Mesothelial cell of epicardium (in vitro differentiated cells): ENCODE results near the gene RFWD3. TPM values are rescaled to one million over a fixed set of nuclear protein-coding genes. Genes with fewer than 3 reads are reported as not detected.

Source experiments
- DNase-seq, 2 experiments: peaks; one replicate each; pipeline ENCODE4 v3.0.0; 2021; ENCODE audit warnings: low spot score in 2 of 2; ENCODE audit not compliant: unreplicated experiment in 2 of 2
- H3K27ac Mint-ChIP-seq: 2 replicates; pipeline ENCODE4 v1.8.0; 2021; ENCODE audit warnings: mixed read lengths
- H3K27me3 Mint-ChIP-seq: 2 replicates; pipeline ENCODE4 v1.8.0; 2021; ENCODE audit warnings: low read depth, mixed read lengths
- H3K36me3 Mint-ChIP-seq: 2 replicates; pipeline ENCODE4 v1.8.0; 2021; ENCODE audit warnings: mixed read lengths
- H3K4me1 Mint-ChIP-seq: 2 replicates; pipeline ENCODE4 v1.8.0; 2021; ENCODE audit warnings: mixed read lengths
- H3K4me3 Mint-ChIP-seq: 2 replicates; pipeline ENCODE4 v1.8.0; 2021; ENCODE audit warnings: mild to moderate bottlenecking, moderate library complexity, mixed read lengths
- H3K9me3 Mint-ChIP-seq: 2 replicates; pipeline ENCODE4 v1.8.0; 2021; ENCODE audit warnings: mixed read lengths
- CTCF ChIP-seq: fragments of 200-600 bp; sonication (generic); IDR thresholded peaks from one replicate; pipeline ENCODE4 v1.5.0; 2021; ENCODE audit warnings: antibody characterized with exemption; ENCODE audit not compliant: unreplicated experiment
- total RNA-seq: library from RNA; stranded (reverse); gene quantifications from 3 replicates; pipeline ENCODE4 v1.2.1, GENCODE V29; 2021

The RFWD3 gene
- total RNA-seq, 1 donor from 2014 or later: 36.8 TPM

- no peaks in the 10 kb centered on the region for H3K9me3 Mint-ChIP-seq
- H3K36me3 Mint-ChIP-seq: peaks cover 14% of the 10 kb centered on the region
- no peaks in the 10 kb centered on the region for H3K4me1 Mint-ChIP-seq
- H3K27ac Mint-ChIP-seq: no peak overlapping the region
- no peak overlapping the region for H3K4me3 Mint-ChIP-seq
- no peaks in the 10 kb centered on the region for H3K27me3 Mint-ChIP-seq
- no peak for TF ChIP-seq CTCF
- DNase-seq: no peak
Measured at GRCh38 chr16:74625500-74626350, 41.0 kb downstream of the RFWD3 start.

- Mint-ChIP-seq H3K9me3 (no peaks in the 10 kb centered on the region), H3K36me3 (peaks cover 9% of the 10 kb centered on the region), H3K4me3 (no peak overlapping the region), H3K27me3 (no peaks in the 10 kb centered on the region), H3K4me1 (no peaks in the 10 kb centered on the region), H3K27ac (no peak overlapping the region)
- no peak for TF ChIP-seq CTCF
- no peak for DNase-seq
Measured at GRCh38 chr16:74623839-74624235, 42.8 kb downstream of the RFWD3 start.

- no peak overlapping the region for H3K4me3 Mint-ChIP-seq
- H3K36me3 Mint-ChIP-seq: peaks cover 9% of the 10 kb centered on the region
- no peaks in the 10 kb centered on the region for H3K27me3 Mint-ChIP-seq
- H3K4me1 Mint-ChIP-seq: no peaks in the 10 kb centered on the region
- DNase-seq: no peak
- no peak overlapping the region for H3K27ac Mint-ChIP-seq
- H3K9me3 Mint-ChIP-seq: no peaks in the 10 kb centered on the region
- peak; percentile 62 for TF ChIP-seq CTCF
Measured at GRCh38 chr16:74623214-74623838, 43.4 kb downstream of the RFWD3 start.

GRCh38 chr16:74622005-74622404 is 44.7 kb downstream of the RFWD3 start:
- Mint-ChIP-seq H3K4me3 (no peak overlapping the region), H3K27me3 (no peaks in the 10 kb centered on the region), H3K36me3 (peaks cover 5% of the 10 kb centered on the region), H3K4me1 (no peaks in the 10 kb centered on the region), H3K9me3 (no peaks in the 10 kb centered on the region), H3K27ac (no peak overlapping the region)
- TF ChIP-seq CTCF: no peak
- DNase-seq: no peak

GRCh38 chr16:74617206-74617788 is 49.4 kb downstream of the RFWD3 start:
- H3K27ac Mint-ChIP-seq: no peak overlapping the region
- no peaks in the 10 kb centered on the region for H3K27me3 Mint-ChIP-seq
- no peak for TF ChIP-seq CTCF
- no peaks in the 10 kb centered on the region for H3K4me1 Mint-ChIP-seq
- DNase-seq: no peak
- peaks cover 4% of the 10 kb centered on the region for H3K36me3 Mint-ChIP-seq
- no peak overlapping the region for H3K4me3 Mint-ChIP-seq
- H3K9me3 Mint-ChIP-seq: no peaks in the 10 kb centered on the region
